SKM-1 (cell line): ENCODE data around the gene LRRK1.

Experiments used
- DNase-seq: peaks from one replicate; lab custom pipeline; 2025; ENCODE audit not compliant: unreplicated experiment; lab: John Stamatoyannopoulos, UW

LRRK1 gene

DNA sequence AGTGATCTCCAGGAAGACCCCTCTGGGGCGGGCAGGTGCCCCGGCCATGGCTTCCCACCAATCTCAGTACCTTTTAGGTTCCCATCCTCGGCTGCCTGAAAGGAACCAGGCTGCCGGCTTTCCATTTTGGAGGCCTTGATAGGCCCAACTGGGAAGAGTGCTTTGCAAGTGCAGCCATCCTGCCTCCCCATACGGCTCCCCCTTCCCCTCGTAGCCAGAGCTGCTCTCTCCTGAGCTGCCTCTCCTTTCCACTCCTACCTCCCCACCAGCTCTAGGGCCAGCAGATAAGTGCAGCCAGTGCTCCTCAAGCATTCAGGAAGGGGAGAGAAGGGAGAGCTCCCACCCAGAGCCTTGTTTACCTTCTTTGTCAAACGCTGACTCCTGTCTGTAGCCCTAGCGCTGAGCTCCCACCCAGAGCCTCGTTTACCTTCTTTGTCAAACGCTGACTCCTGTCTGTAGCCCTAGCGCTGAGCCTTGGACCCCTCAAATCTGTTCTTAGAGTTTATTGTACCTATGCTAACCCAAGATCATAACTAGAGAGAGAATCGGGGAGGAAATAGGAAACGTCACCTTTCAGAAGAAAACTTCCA, 133.0 kb downstream of the LRRK1 start:
- DNase-seq: no peak

- no peak for DNase-seq
These were observed 133.5 kb downstream of the LRRK1 start for GRCh38 chr15:101052681-101053121.

DNA sequence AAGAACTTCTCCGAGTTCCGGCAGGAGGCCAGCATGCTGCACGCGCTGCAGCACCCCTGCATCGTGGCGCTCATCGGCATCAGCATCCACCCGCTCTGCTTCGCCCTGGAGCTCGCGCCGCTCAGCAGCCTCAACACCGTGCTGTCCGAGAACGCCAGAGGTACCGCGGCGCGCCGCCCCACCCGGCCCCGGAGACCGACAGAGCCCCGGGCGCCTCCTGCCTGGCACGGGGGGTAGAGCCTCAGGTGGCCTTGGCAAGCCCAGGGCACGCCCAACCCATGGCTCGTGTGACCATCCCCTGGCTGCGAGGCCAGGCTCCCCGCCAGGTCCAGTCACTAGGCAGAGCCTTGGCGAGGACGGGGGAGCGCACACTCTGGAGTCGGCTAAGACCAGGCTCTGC, 134.1 kb downstream of the LRRK1 start:
- no peak for DNase-seq

DNA sequence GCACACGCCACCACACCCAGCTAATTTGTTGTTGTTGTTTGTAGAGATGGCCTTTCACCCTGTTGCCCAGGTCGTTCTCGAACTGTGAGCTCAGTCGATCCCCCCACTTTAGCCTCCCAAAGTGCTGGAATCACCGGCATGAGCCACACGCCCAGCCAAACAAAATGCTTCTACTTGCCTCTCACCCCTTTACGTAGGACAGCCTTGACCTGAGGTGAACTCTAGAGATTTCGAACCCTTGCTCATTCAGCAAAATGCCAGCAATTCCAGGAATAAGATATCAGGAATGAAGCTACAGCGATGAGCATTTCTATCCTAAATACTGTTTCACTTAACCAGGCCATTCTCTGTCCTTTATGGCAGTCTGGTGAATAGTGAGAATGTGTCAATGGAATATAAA, 135.0 kb downstream of the LRRK1 start:
- no peak for DNase-seq

DNA sequence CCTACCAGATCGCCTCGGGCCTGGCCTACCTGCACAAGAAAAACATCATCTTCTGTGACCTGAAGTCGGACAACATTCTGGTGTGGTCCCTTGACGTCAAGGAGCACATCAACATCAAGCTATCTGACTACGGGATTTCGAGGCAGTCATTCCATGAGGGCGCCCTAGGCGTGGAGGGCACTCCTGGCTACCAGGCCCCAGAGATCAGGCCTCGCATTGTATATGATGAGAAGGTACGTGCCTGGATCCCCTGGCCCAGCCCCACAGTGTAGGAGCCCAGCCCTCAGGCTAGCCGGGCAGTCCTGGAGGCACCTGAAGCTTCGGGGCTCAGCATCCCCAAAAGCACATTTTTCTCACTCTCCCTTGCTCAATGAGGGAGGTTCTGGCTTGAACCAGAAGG, 135.8 kb downstream of the LRRK1 start:
- no peak for DNase-seq

- DNase-seq: no peak
These were observed 136.3 kb downstream of the LRRK1 start for GRCh38 chr15:101055411-101055810.

- DNase-seq: no peak
These were observed 137.5 kb downstream of the LRRK1 start for GRCh38 chr15:101056366-101057334.

DNA sequence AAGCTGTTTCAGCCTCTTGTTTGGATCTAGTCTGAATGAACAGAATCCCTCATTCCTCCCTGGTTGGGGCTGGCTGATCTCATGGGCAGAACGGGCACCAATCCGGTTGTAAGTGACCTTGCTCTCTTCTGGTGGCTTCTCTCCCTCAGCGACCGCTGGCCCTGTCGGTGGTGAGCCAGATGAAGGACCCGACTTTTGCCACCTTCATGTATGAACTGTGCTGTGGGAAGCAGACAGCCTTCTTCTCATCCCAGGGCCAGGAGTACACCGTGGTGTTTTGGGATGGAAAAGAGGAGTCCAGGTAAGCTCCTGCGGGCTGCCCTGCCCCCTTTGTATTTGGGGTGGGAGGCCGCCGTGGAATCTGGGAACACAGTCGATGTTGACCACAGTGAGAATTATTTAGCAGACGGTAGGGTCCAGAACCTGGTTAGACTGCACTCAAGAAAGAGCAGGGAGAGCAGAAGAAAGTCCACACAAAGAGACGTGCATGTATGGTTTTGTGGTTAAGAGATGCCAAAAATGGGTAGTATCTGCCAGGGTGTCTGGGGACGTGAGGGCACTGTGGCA, 138.8 kb downstream of the LRRK1 start:
- no peak for DNase-seq

- no peak for DNase-seq
These were observed 139.6 kb downstream of the LRRK1 start for GRCh38 chr15:101058735-101059134.

GRCh38 chr15:101059381-101060341, 140.5 kb downstream of the LRRK1 start:
- DNase-seq: no peak

- DNase-seq: no peak
These were observed 141.7 kb downstream of the LRRK1 start for GRCh38 chr15:101060576-101061551.

DNA sequence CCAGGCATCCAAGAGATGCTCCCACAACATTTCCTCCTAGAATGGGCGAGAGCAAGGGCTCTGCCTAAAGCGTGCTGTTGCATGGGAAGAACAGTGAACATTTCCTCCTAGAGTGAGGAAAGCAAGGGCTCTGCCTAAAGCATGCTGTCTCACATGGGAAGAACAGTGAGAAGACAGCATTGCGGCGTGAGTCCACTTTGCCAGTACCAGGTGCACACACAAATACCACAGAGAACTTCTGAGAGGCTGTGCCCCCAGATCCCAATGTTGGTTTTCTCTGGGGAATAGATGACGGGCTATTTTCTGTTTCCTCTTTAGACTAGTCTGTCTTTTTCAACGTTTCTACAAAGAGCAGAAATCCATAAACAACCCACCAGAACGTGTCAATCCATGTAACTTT, 142.9 kb downstream of the LRRK1 start:
- DNase-seq: no peak

- DNase-seq: no peak
These were observed 143.5 kb downstream of the LRRK1 start for GRCh38 chr15:101062471-101063171.

DNA sequence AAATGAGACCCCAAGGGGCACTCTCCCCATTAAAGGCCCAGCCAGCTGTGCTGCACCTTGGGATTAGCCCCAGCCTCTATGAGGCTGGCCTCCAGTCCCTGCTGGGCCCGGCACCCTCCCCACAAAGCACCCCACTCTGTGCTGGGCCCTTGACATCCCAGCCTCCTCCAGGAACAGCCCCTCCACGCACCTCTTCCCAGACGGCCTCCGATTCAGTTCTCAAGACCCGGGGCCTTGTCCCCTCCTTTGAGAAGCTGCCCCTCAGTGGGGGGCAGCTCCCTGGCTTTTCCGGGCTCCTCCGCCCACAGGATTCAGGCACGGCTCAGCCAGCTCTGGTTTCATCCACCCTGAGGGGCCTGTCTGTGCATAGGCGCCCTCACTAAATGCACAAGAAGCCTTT, 144.1 kb downstream of the LRRK1 start:
- no peak for DNase-seq

DNA sequence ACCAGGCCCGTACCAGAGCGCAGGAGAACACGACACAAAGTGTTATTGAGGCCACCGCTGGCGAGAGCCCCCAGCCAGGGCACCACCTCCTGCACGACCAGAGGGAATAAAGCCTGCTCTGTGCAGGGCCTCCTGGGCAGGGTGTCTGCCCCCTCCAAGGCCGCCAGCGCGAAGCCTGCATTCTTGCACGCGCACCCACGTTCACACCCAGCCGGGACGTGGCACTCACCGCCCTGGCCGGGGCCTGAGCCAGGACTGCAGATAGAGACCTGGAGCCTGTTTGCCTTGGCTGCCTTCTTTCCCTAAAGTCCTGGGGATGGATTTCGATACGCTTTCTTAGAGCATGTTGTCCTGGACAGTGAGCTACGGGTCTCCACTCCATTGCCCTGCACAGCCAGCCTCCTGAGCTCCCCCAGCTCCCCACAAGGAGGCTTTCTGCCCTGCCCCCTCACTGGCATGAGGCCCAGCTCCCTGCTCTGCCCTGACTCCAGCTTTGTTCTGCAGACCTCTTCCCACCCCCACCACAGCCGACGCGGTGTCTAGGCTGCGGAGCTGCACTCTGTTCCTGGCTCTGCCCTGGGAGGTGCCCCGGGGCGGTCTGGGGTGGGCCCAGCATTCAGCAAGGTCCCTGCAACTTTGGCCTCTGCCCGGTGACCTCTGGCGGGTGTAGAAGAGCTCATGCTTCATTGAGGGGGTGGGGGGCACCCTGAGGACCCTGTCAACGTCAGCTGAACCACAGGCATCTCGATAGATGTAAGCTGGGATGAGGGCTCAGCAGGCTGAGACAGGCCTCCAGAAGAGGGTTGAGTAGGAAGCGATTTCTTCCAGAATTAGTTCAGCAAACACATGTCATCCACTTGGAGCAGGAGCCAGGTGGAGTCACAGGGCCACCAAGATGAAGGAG, 145.0 kb downstream of the LRRK1 start:
- no peak for DNase-seq

DNA sequence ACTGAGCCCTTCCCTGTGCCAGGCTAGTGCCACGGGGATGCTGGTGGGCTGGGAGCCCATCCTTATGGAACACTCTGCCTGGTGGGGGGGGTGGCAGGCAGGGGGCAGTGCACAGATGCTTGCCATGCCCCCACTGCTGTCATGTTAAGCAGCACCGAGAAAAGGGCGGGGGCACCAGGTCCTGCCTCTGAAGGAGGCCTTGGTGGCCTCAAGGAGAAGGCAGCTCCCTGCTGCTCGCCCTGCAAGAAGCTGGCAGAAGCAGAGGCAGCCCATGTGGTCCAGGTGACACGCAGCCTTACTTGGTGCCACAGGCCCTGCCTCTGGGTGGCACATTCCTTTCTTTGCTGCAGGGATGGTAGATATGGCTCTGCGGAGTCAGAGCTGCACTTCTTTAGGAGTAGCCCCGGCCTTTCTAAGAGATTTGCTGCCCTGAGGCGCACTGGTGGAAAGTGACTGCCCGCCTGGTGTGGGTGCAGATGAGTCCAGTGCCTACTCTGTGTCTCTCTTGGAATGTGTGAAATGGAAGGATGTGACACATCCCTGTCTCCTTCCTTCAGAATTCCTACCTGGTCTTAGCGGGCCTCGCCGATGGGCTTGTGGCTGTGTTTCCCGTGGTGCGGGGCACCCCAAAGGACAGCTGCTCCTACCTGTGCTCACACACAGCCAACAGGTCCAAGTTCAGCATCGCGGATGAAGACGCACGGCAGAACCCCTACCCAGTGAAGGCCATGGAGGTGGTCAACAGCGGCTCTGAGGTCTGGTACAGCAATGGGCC, 145.8 kb downstream of the LRRK1 start:
- no peak for DNase-seq

DNA sequence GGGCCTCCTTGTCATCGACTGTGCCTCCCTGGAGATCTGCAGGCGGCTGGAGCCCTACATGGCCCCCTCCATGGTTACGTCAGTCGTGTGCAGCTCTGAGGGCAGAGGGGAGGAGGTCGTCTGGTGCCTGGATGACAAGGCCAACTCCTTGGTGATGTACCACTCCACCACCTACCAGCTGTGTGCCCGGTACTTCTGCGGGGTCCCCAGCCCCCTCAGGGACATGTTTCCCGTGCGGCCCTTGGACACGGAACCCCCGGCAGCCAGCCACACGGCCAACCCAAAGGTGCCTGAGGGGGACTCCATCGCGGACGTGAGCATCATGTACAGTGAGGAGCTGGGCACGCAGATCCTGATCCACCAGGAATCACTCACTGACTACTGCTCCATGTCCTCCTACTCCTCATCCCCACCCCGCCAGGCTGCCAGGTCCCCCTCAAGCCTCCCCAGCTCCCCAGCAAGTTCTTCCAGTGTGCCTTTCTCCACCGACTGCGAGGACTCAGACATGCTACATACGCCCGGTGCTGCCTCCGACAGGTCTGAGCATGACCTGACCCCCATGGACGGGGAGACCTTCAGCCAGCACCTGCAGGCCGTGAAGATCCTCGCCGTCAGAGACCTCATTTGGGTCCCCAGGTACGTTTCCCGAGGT, 146.5 kb downstream of the LRRK1 start:
- no peak for DNase-seq
